CD4-positive, alpha-beta memory T cell (primary cell): ENCODE results near the gene SLC27A2. TPM values are rescaled to one million over a fixed set of nuclear protein-coding genes. Genes with fewer than 3 reads are reported as not detected.

ENCODE experiments used
- CTCF ChIA-PET: fragments of 350-600 bp; sonication (Branson Sonifier 250); formaldehyde crosslinking; loops from one replicate; lab custom pipeline; 2021; ENCODE audit warnings: inconsistent platforms; ENCODE audit not compliant: partially characterized antibody; lab: Charles Lee
- POLR2A ChIA-PET: fragments of 350-600 bp; sonication (Branson Sonifier 250); formaldehyde crosslinking; loops from one replicate; lab custom pipeline; 2021; ENCODE audit not compliant: partially characterized antibody; lab: Charles Lee
- DNase-seq, 5 donors: peaks; one replicate each; pipeline versions ENCODE4 v3.0.0 to v3.0.0-alpha.2; 2020 to 2022; ENCODE audit warnings: mixed read lengths in 1 of 5
- H3K27ac ChIP-seq: one replicate; pipeline ENCODE4 v1.7.0; 2013; ENCODE audit warnings: low read depth, low read length
- H3K27me3 ChIP-seq: 2 replicates; pipeline ENCODE4 v1.7.0; 2013; ENCODE audit warnings: mild to moderate bottlenecking, low read length, moderate library complexity; ENCODE audit not compliant: insufficient read depth
- H3K36me3 ChIP-seq: 2 replicates; pipeline ENCODE4 v1.7.0; 2013; ENCODE audit warnings: mild to moderate bottlenecking, low read length, moderate library complexity; ENCODE audit not compliant: insufficient read depth
- H3K4me1 ChIP-seq: 2 replicates; pipeline ENCODE4 v1.7.0; 2013; ENCODE audit warnings: mild to moderate bottlenecking, low read length, moderate library complexity; ENCODE audit not compliant: insufficient read depth
- H3K4me3 ChIP-seq, 2 donors: one replicate each; pipeline ENCODE4 v1.7.0; 2013; ENCODE audit warnings: low read length in 2 of 2, mild to moderate bottlenecking in 1 of 2
- H3K9me3 ChIP-seq, 2 donors: one replicate each; pipeline ENCODE4 v1.7.0; 2013; ENCODE audit warnings: low read length in 2 of 2, control low read depth in 1 of 2; ENCODE audit not compliant: control insufficient read depth in 1 of 2
- H3K27ac Mint-ChIP-seq, 7 donors: one replicate each; pipeline ENCODE4 v1.8.0; 2020 to 2021; ENCODE audit warnings: mixed read lengths in 7 of 7, mild to moderate bottlenecking in 6 of 7, inconsistent platforms in 3 of 7, moderate library complexity in 3 of 7
- H3K27me3 Mint-ChIP-seq, 2 donors: one replicate each; pipeline ENCODE4 v1.8.0; 2020 to 2021; ENCODE audit warnings: mixed read lengths in 2 of 2
- H3K36me3 Mint-ChIP-seq, 2 donors: one replicate each; pipeline ENCODE4 v1.8.0; 2020 to 2021; ENCODE audit warnings: mixed read lengths in 2 of 2, inconsistent platforms in 1 of 2, mild to moderate bottlenecking in 1 of 2
- H3K4me1 Mint-ChIP-seq, 4 donors: one replicate each; pipeline ENCODE4 v1.8.0; 2020 to 2021; ENCODE audit warnings: mixed read lengths in 4 of 4, mild to moderate bottlenecking in 1 of 4
- H3K4me3 Mint-ChIP-seq, 8 donors: one replicate each; pipeline ENCODE4 v1.8.0; 2020 to 2021; ENCODE audit warnings: mixed read lengths in 8 of 8, mild to moderate bottlenecking in 7 of 8, moderate library complexity in 6 of 8, inconsistent platforms in 3 of 8
- H3K9me3 Mint-ChIP-seq, 8 donors: one replicate each; pipeline ENCODE4 v1.8.0; 2020 to 2021; ENCODE audit warnings: mixed read lengths in 8 of 8, mild to moderate bottlenecking in 5 of 8, inconsistent platforms in 3 of 8, moderate library complexity in 1 of 8
- intact Hi-C: fragments of 100-400 bp; cut with micrococcal nuclease; formaldehyde crosslinking; loops from one replicate; pipeline ENCODE4 v1.15.1; 2023
- polyA plus RNA-seq, 2 donors: library from polyadenylated mRNA; unstranded; fragments of 300-500 nt; fragmentation: Illumina TruSeq; gene quantifications; one replicate each; pipeline ENCODE4 v1.2.3, GENCODE V29; 2021
- total RNA-seq, 2 experiments: library from RNA; stranded (reverse); gene quantifications; one replicate each; pipeline ENCODE4 v1.2.3, GENCODE V29; 2021

SLC27A2 gene
- total and polyA plus RNA-seq, 4 experiments from 2014 or later, result 0.61 to 0.93 (median 0.75) TPM; not detected in 1

GRCh38 chr15:50210462-50211157, 28.6 kb downstream of the SLC27A2 start:
- Histone ChIP-seq H3K27ac (no peak overlapping the region), H3K27me3 (no peaks in the 10 kb centered on the region), H3K36me3 (no peaks in the 10 kb centered on the region), H3K9me3 (no peaks in the 10 kb centered on the region), H3K4me1 (no peaks in the 10 kb centered on the region), H3K4me3 (no peak overlapping the region)
- Mint-ChIP-seq H3K36me3 (peaks cover 4 to 22% of the 10 kb centered on the region in 2 donors), H3K27me3 (peaks cover 1 to 2% of the 10 kb centered on the region in 2 donors), H3K27ac (no peak overlapping the region), H3K9me3 (peaks cover 0 to 25% (median 22%) of the 10 kb centered on the region in 8 donors), H3K4me3 (no peak overlapping the region), H3K4me1 (no peaks in the 10 kb centered on the region)
- POLR2A ChIA-PET, result interaction anchor here (0.8 kb wide), 1 partner anchor 19 kb away, joined by 3 read pairs; no protein-coding TSS in a partner anchor
- intact Hi-C loops, result no loop called here
- CTCF ChIA-PET, result no interaction called here
- DNase-seq, result no peak

GRCh38 chr15:50218291-50218690, 36.3 kb downstream of the SLC27A2 start:
- no peaks in the 10 kb centered on the region for H3K36me3 ChIP-seq
- H3K9me3 Mint-ChIP-seq, result peaks cover 0 to 3% (median 0%) of the 10 kb centered on the region in 8 donors
- no peaks in the 10 kb centered on the region for H3K4me1 Mint-ChIP-seq
- intact Hi-C loops, result no loop called here
- no peak overlapping the region for H3K27ac Mint-ChIP-seq
- H3K9me3 ChIP-seq, result no peaks in the 10 kb centered on the region
- H3K4me1 ChIP-seq, result no peaks in the 10 kb centered on the region
- no peak overlapping the region for H3K4me3 Mint-ChIP-seq
- no peak overlapping the region for H3K27ac ChIP-seq
- no peaks in the 10 kb centered on the region for H3K36me3 Mint-ChIP-seq
- POLR2A ChIA-PET, result no interaction called here
- H3K4me3 ChIP-seq, result no peak overlapping the region
- peaks cover 0 to 2% of the 10 kb centered on the region in 2 donors for H3K27me3 Mint-ChIP-seq
- no peak for DNase-seq
- CTCF ChIA-PET, result interaction anchor here (0.7 kb wide), 1 partner anchor 35 kb away, joined by 4 read pairs; no protein-coding TSS in a partner anchor
- no peaks in the 10 kb centered on the region for H3K27me3 ChIP-seq

DNA sequence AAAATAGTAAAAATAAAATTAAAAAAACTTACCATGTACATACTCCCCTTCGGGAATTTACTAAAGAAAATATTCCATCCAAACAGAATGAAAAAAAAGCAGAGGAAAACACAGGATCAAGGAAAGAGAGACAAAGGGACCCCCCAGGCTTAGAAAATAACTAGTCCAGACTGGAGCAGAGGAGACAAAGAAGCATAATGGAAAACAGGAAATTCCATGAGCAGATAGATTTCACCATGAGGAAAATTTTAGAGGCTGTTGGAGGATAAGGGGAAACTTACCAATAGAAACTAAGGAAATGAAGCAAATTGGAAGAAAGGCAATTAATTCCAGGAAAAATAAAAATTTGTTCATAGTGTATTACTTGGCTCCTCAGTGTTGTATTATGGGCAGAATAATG, 36.7 kb downstream of the SLC27A2 start:
- DNase-seq, result no peak
- CTCF ChIA-PET, result no interaction called here
- Histone ChIP-seq H3K4me1 (no peaks in the 10 kb centered on the region), H3K9me3 (no peaks in the 10 kb centered on the region), H3K36me3 (no peaks in the 10 kb centered on the region), H3K27me3 (no peaks in the 10 kb centered on the region), H3K4me3 (no peak overlapping the region), H3K27ac (no peak overlapping the region)
- Mint-ChIP-seq H3K27ac (peak overlapping the region in 1 of 7 donors; percentile 13), H3K36me3 (no peaks in the 10 kb centered on the region), H3K4me3 (no peak overlapping the region), H3K4me1 (no peaks in the 10 kb centered on the region), H3K9me3 (peaks cover 0 to 3% (median 0%) of the 10 kb centered on the region in 8 donors), H3K27me3 (peaks cover 0 to 2% of the 10 kb centered on the region in 2 donors)
- intact Hi-C loops, result no loop called here
- POLR2A ChIA-PET, result no interaction called here

GRCh38 chr15:50219820-50220219, 37.8 kb downstream of the SLC27A2 start:
- DNase-seq, result no peak
- Histone ChIP-seq H3K27me3 (no peaks in the 10 kb centered on the region), H3K9me3 (no peaks in the 10 kb centered on the region), H3K36me3 (no peaks in the 10 kb centered on the region), H3K27ac (no peak overlapping the region), H3K4me1 (no peaks in the 10 kb centered on the region), H3K4me3 (no peak overlapping the region)
- Mint-ChIP-seq H3K27ac (no peak overlapping the region), H3K4me3 (no peak overlapping the region), H3K36me3 (no peaks in the 10 kb centered on the region), H3K27me3 (peaks cover 0 to 2% of the 10 kb centered on the region in 2 donors), H3K4me1 (no peaks in the 10 kb centered on the region), H3K9me3 (peaks cover 0 to 3% (median 0%) of the 10 kb centered on the region in 8 donors)
- CTCF ChIA-PET, result no interaction called here
- intact Hi-C loops, result no loop called here
- POLR2A ChIA-PET, result no interaction called here

DNA sequence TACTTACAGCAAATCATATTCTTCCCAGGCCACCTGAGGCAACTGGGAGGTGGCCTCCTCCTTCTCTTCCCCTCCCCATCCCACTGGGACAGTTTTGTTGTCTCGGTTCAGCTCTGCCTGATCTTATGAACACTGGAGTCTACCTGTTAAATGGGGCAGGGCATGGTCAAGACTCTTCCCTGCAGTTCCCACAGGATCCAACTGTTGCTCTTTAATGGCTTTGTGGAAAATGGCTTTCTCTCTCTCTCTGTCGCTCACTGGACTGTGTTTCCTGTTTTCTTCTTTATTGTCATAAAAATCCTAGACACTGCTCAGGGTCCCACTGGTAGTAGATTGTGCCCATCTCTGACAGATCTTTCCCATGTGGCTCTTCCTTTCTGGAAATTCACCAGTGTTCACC, 40.2 kb downstream of the SLC27A2 start:
- no peaks in the 10 kb centered on the region for H3K4me1 ChIP-seq
- no peaks in the 10 kb centered on the region for H3K9me3 ChIP-seq
- Mint-ChIP-seq H3K27ac (no peak overlapping the region), H3K27me3 (peaks cover 0 to 1% of the 10 kb centered on the region in 2 donors), H3K4me1 (no peaks in the 10 kb centered on the region), H3K36me3 (no peaks in the 10 kb centered on the region), H3K4me3 (no peak overlapping the region), H3K9me3 (no peaks in the 10 kb centered on the region)
- no peaks in the 10 kb centered on the region for H3K27me3 ChIP-seq
- H3K27ac ChIP-seq, result no peak overlapping the region
- H3K36me3 ChIP-seq, result no peaks in the 10 kb centered on the region
- no peak overlapping the region for H3K4me3 ChIP-seq
- intact Hi-C loops, result no loop called here
- DNase-seq, result no peak
- ChIA-PET CTCF (no interaction called here), POLR2A (no interaction called here)

DNA sequence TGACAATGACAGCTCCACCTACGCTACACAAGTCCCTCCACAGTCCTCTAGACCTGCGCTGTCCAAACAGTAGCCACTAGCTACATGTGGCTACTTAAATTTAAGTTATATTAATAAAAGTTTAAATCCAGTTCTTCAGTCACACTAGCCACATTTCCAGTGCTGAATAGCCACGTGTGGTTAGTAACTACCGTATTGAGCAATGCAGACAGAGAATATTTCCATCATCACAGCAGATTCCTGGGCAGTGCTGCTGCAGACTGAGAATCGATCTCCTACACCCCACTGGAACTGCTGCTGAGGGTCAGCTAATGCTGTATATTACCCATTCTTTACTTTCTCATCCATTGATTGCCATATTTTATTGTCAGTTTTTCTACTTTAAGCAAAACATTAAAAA, 42.6 kb downstream of the SLC27A2 start:
- DNase-seq, result no peak
- Mint-ChIP-seq H3K36me3 (no peaks in the 10 kb centered on the region), H3K4me3 (no peak overlapping the region), H3K27ac (no peak overlapping the region), H3K27me3 (peaks cover 0 to 1% of the 10 kb centered on the region in 2 donors), H3K4me1 (no peaks in the 10 kb centered on the region), H3K9me3 (no peaks in the 10 kb centered on the region)
- Histone ChIP-seq H3K36me3 (no peaks in the 10 kb centered on the region), H3K9me3 (no peaks in the 10 kb centered on the region), H3K27ac (no peak overlapping the region), H3K4me3 (no peak overlapping the region), H3K27me3 (no peaks in the 10 kb centered on the region), H3K4me1 (no peaks in the 10 kb centered on the region)
- POLR2A ChIA-PET, result no interaction called here
- intact Hi-C loops, result no loop called here
- CTCF ChIA-PET, result no interaction called here

- H3K36me3 Mint-ChIP-seq, result no peaks in the 10 kb centered on the region
- Histone ChIP-seq H3K4me3 (no peak overlapping the region), H3K36me3 (no peaks in the 10 kb centered on the region), H3K9me3 (no peaks in the 10 kb centered on the region), H3K27me3 (no peaks in the 10 kb centered on the region), H3K27ac (no peak overlapping the region), H3K4me1 (no peaks in the 10 kb centered on the region)
- intact Hi-C loops, result no loop called here
- POLR2A ChIA-PET, result no interaction called here
- CTCF ChIA-PET, result no interaction called here
- peaks cover 0 to 1% of the 10 kb centered on the region in 2 donors for H3K27me3 Mint-ChIP-seq
- no peak overlapping the region for H3K27ac Mint-ChIP-seq
- DNase-seq, result no peak
- no peaks in the 10 kb centered on the region for H3K4me1 Mint-ChIP-seq
- H3K4me3 Mint-ChIP-seq, result no peak overlapping the region
- no peaks in the 10 kb centered on the region for H3K9me3 Mint-ChIP-seq
Measured at GRCh38 chr15:50225057-50225456, 43.1 kb downstream of the SLC27A2 start.
